Central memory CD4-positive, alpha-beta T cell (primary cell): Measurements from ENCODE around the gene CTXN2.

ENCODE experiments used
- DNase-seq: peaks from one replicate; pipeline ENCODE4 v3.0.0; 2022

The CTXN2 gene

GRCh38 chr15:48225771-48226170, 34.3 kb downstream of the CTXN2 start:
- DNase-seq, result no peak

- DNase-seq, result no peak
Observed at GRCh38 chr15:48230498-48230897, 39.0 kb downstream of the CTXN2 start.

DNA sequence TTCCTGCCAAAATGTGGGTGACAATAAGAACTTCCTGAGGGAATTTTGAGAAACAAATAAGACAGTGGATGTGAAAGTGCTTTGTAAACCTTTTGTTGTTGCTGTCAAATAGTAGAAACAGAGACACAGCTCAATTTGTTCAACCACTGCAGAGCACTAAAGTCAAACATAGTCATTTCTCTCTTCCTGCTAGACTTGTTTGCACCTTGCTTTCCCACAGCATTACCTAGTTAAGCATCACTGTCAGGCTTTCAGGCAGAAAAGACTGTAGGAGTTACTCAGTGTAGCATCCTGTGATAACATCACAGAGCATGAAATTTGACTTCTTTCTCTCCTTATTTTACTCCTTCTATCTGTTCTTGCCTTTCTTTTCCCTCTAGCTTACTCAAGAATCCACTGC, 41.8 kb downstream of the CTXN2 start:
- no peak for DNase-seq

GRCh38 chr15:48239334-48239733, 47.9 kb downstream of the CTXN2 start:
- DNase-seq, result no peak

DNA sequence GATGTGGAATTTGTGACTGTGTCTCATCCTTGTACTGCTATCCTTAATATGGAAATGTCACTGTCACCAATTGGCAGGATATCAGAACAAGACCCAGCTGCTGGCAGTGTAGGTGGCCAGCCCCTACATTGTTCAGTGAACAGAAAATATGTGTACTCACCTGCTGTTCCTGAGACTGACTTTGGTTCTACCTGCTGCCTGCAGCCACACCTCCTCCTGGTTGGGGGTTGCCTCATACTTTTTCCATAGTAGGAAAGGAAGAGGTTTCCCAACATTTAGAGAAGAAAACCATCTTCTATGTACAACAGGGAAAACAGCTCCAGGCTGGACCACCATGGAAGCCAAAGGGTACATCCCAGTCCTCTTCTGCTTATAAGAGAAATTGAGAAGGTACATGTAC, 50.5 kb downstream of the CTXN2 start:
- no peak for DNase-seq

GRCh38 chr15:48242535-48242934, 51.1 kb downstream of the CTXN2 start:
- no peak for DNase-seq

GRCh38 chr15:48244921-48245320, 53.5 kb downstream of the CTXN2 start:
- no peak for DNase-seq

- no peak for DNase-seq
Observed at GRCh38 chr15:48248414-48248813, 56.9 kb downstream of the CTXN2 start.

DNA sequence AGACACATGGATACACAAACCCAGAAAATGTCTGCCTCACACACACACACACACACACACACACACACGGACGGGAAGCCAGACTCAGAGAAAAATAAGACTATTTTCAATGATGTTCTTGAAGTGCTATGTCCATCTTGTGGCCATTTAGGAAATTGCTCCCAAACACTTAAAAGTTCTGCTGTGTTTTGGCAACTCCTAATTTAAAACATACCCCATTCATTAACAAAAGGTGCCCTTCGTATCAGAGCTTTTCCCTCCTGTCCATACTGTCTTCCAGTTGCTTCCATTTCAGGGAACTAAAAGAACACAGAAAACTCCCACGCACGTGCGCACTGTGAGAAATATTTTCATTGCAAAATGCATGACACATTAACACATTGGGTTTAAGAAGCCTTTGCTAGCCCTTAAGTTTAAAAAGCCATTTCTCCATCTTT, 59.2 kb downstream of the CTXN2 start:
- DNase-seq, result no peak

DNA sequence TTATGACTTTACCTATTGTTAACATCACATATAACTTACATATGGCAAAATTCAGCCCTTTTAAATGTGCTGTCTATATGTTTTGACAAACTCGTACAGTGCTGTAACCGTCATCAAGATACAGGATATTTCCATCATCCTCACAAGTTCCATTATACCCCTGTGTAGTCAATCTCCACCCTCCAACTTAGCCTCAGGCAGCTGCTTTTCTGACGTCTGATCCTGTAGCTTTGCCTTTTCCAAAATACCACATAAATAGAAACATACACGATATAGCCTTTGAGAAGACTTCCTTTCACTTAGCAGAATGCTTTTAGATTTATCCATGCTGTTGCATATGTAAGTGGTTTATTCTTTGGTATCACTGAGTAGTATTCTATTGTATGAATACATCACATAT, 61.7 kb downstream of the CTXN2 start:
- DNase-seq, result no peak
